GM13977 (cell line): ENCODE results near the gene ZMYND19.
"Not testable (repeated sequence)": the region's sequence is repeated elsewhere in the genome, so short reads cannot be mapped to it uniquely, and the experiment has no call there.

Source experiments
- DNase-seq: peaks from one replicate; pipeline ENCODE4 v3.0.0; 2012; ENCODE audit warnings: low spot score
- CTCF ChIP-seq: IDR thresholded peaks from 2 replicates; pipeline ENCODE4 v1.5.1; 2012; ENCODE audit warnings: mild to moderate bottlenecking, control low read depth; ENCODE audit not compliant: insufficient read depth; ENCODE audit errors: extremely low read depth, missing control alignments
- in situ Hi-C: fragments of 300-500 bp; cut with MboI; formaldehyde crosslinking; loops from one replicate; pipeline ENCODE4 v1.12.0; 2022; ENCODE audit warnings: low sequenced_read_pairs, low pct_unique_long_range_greater_than_20kb, mixed read lengths, inconsistent platforms; ENCODE audit not compliant: unreplicated experiment

ZMYND19 gene

GRCh38 chr9:137574192-137574591 is 16.1 kb downstream of the ZMYND19 start:
- TF ChIP-seq CTCF, result no peak
- in situ Hi-C loops, result no loop called here
- no peak for DNase-seq

- DNase-seq, result no peak
- no peak for TF ChIP-seq CTCF
- in situ Hi-C loops, result no loop called here
Observed at GRCh38 chr9:137570566-137570965, 19.7 kb downstream of the ZMYND19 start.

GRCh38 chr9:137569609-137570203 is 20.6 kb downstream of the ZMYND19 start:
- in situ Hi-C loops, result no loop called here
- DNase-seq, result no peak

GRCh38 chr9:137568445-137568844 is 21.9 kb downstream of the ZMYND19 start:
- in situ Hi-C loops, DNase-seq: not testable (repeated sequence)

More at GRCh38 chr9:137569609-137570203, 20.6 kb downstream of the ZMYND19 start:
- no peak for TF ChIP-seq CTCF

- TF ChIP-seq CTCF, result no peak
- in situ Hi-C loops, result no loop called here
- DNase-seq, result no peak
Observed at GRCh38 chr9:137564817-137565411, 25.4 kb downstream of the ZMYND19 start.

GRCh38 chr9:137564134-137564533 is 26.2 kb downstream of the ZMYND19 start:
- in situ Hi-C loops, result no loop called here
- DNase-seq, result no peak
- TF ChIP-seq CTCF, result no peak

GRCh38 chr9:137558127-137558526 is 32.2 kb downstream of the ZMYND19 start:
- DNase-seq, result no peak
- in situ Hi-C loops, result no loop called here
- TF ChIP-seq CTCF, result no peak
